ENCODE measurements around the gene ACACA. TPM values are rescaled to one million over a fixed set of nuclear protein-coding genes. Genes with fewer than 3 reads are reported as not detected.

The ACACA gene
- total RNA-seq (2022; extraction: Qiagen RNA extraction; ENCODE audit: low read depth) = 46.1 to 60.8 TPM (median 52.1 TPM) in 5 replicates

DNA sequence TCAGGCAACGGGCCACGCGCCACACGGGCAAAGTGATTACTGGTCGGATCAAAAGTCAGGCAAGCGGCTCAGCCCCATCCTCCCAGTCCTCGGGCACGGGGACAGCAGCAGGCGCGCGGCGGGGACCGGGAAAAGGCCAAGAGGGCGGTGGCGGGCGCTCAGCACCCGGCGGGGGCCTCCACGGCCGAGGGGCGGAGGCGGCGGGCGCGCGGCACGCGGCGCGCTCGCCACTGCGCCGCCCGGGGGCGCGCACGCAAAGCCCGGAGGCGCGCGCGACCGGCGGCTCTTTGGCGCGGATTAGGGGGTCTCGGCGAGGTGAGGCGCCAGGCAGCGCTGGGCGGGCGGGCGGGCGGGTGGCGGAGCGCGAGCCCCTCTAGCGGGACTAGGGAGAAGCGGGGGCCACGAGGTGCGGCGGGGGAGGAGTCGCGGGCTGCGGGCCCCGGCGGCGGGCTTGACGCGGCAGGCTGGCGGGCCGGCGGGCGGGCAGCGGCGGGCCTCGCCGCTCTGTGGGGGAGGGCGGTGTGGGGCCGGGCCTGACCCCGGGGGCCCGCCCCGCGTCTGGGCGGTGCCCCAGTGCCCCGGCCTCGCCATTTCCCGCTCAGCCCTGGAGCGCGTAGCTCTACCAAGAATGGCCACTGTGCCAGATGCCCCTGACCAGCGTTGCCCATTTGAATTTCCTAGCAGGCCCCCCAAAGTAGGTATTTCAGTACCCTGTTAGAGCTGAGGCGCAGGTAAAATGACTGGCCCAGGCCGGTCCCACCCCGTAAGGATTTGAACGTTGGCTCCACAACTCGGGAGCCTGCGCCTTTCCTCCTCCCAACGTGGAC lies at the start of gene ACACA, which contains the start of gene TADA2A:
TSS of gene ACACA (minus strand) at position 202 of the 827 bp plus-strand sequence. CDS start 537 bp downstream, outside the sequence.
TSS of gene TADA2A (plus strand) at position 252 of the 827 bp plus-strand sequence. CDS start 4,480 bp downstream, outside the sequence.

DNA sequence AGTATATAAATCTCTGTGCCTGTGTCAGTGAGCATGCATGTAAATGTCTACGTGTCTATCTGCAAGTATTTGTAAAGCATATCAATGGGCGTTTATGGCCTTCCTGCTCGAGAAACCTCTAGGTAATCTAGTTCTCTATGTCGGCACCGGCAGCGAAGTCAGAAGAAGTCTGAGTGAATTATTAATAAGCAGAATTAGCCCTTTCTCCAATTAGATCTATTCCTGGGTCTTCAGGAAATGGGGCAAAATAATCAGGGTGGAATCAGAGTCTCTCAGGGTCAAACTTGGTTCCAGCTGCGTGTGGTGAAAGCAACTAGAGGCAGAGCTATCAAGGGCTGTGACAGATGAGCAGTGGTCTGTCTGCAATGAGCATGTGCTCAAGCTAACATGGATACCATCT lies 30.9 kb downstream of the ACACA start, which contains the start of gene C17orf78:
TSS of gene C17orf78 (plus strand) at position 280 of the 400 bp plus-strand sequence. CDS start at position 388, 108 bp downstream.

Other genes starting within 250 kb of the ACACA start
- not detected in 5 replicates for gene C17orf78, start 30.9 kb downstream of the ACACA start, total RNA-seq (2022; extraction: Qiagen RNA extraction; ENCODE audit: low read depth)
- 12.4 to 18.5 TPM (median 13.0 TPM) in 5 replicates for gene TADA2A, start 50 bp upstream of the ACACA start, total RNA-seq (2022; extraction: Qiagen RNA extraction; ENCODE audit: low read depth)
- gene DUSP14, start 83.1 kb upstream of the ACACA start, total RNA-seq (2022; extraction: Qiagen RNA extraction; ENCODE audit: low read depth) = 42.2 to 50.6 TPM (median 48.9 TPM) in 5 replicates
- 11.6 to 15.1 TPM (median 12.9 TPM) in 5 replicates for gene SYNRG, start 202.6 kb upstream of the ACACA start, total RNA-seq (2022; extraction: Qiagen RNA extraction; ENCODE audit: low read depth)
- gene DDX52, start 236.6 kb upstream of the ACACA start, total RNA-seq (2022; extraction: Qiagen RNA extraction; ENCODE audit: low read depth) = 24.5 to 30.1 TPM (median 28.5 TPM) in 5 replicates